Activated CD4-positive, alpha-beta T cell treated with anti-CD3 and anti-CD28 coated beads for 36 hours (primary cell): ENCODE data around the gene PTEN. TPM values are rescaled to one million over a fixed set of nuclear protein-coding genes. Genes with fewer than 3 reads are reported as not detected.
"Not testable (repeated sequence)": the region's sequence is repeated elsewhere in the genome, so short reads cannot be mapped to it uniquely, and the experiment has no call there.

Experiments used
- ATAC-seq: fragments of 200-7000 bp; cut with Tn5 transposase; one replicate; pipeline ENCODE4 v1.10.0; 2021; ENCODE audit warnings: mild to moderate bottlenecking, moderate library complexity
- CTCF ChIA-PET: fragments of 350-600 bp; sonication (Branson Sonifier 250); formaldehyde crosslinking; loops from one replicate; lab custom pipeline; 2021; ENCODE audit warnings: antibody characterized with exemption; lab: Charles Lee
- POLR2A ChIA-PET: fragments of 350-600 bp; sonication (Branson Sonifier 250); formaldehyde crosslinking; loops from one replicate; lab custom pipeline; 2021; ENCODE audit warnings: antibody characterized with exemption, inconsistent platforms; lab: Charles Lee
- DNase-seq: peaks from one replicate; pipeline ENCODE4 v3.0.0-alpha.2; 2020
- H3K27ac Mint-ChIP-seq: one replicate; pipeline ENCODE4 v1.8.0; 2021; ENCODE audit warnings: mixed read lengths
- H3K27me3 Mint-ChIP-seq: one replicate; pipeline ENCODE4 v1.8.0; 2021; ENCODE audit warnings: mixed read lengths
- H3K36me3 Mint-ChIP-seq: one replicate; pipeline ENCODE4 v1.8.0; 2021; ENCODE audit warnings: low read depth, mixed read lengths
- H3K4me1 Mint-ChIP-seq: one replicate; pipeline ENCODE4 v1.8.0; 2021; ENCODE audit warnings: mixed read lengths
- H3K4me3 Mint-ChIP-seq: one replicate; pipeline ENCODE4 v1.8.0; 2021; ENCODE audit warnings: mild to moderate bottlenecking, moderate library complexity, mixed read lengths
- H3K9me3 Mint-ChIP-seq: one replicate; pipeline ENCODE4 v1.8.0; 2021; ENCODE audit warnings: low read depth, mixed read lengths
- intact Hi-C, 2 experiments: fragments of 100-400 bp; cut with DNase I in 1 of 2; cut with micrococcal nuclease in 1 of 2; formaldehyde crosslinking; loops; one replicate each; pipeline versions ENCODE4 v1.14.2 to v1.15.1; 2022 to 2024; cut with DNase I, micrococcal nuclease
- total RNA-seq, 2 experiments: library from RNA; stranded (reverse); gene quantifications; one replicate each; pipeline ENCODE4 v1.2.3, GENCODE V29; 2021

The PTEN gene
- total RNA-seq, 2 experiments from 2014 or later = 38.1 to 42.1 TPM

GRCh38 chr10:87829051-87829450 lies 34.4 kb upstream of the PTEN start:
- H3K9me3 Mint-ChIP-seq, H3K27ac Mint-ChIP-seq, DNase-seq, ATAC-seq, H3K27me3 Mint-ChIP-seq, H3K36me3 Mint-ChIP-seq, H3K4me3 Mint-ChIP-seq, intact Hi-C loops: not testable (repeated sequence)
- H3K4me1 Mint-ChIP-seq = peaks cover 42% of the 10 kb centered on the region
- ChIA-PET CTCF (interaction anchor here (1.1 to 4.8 kb wide), 2 partner anchors 10 to 53 kb away, joined by 3 to 27 read pairs; partner anchors contain the start of gene ATAD1), POLR2A (interaction anchor here (0.6 to 1.8 kb wide), 3 partner anchors 10 to 443 kb away, joined by 3 to 9 read pairs (median 3); partner anchors contain the start of gene ATAD1)

GRCh38 chr10:87829986-87830729 lies 33.3 kb upstream of the PTEN start:
- intact Hi-C loops = loop anchor here in 1 of 2 experiments (1.0 kb wide), 1 partner anchor 261 kb away; no protein-coding TSS in a partner anchor

GRCh38 chr10:87836098-87836497 lies 27.3 kb upstream of the PTEN start:
- ChIA-PET CTCF (no interaction called here), POLR2A (no interaction called here)
- no peak for ATAC-seq
- Mint-ChIP-seq H3K36me3 (peaks cover 2% of the 10 kb centered on the region), H3K4me1 (peaks cover 4% of the 10 kb centered on the region), H3K27ac (no peak overlapping the region), H3K27me3 (peaks cover 2% of the 10 kb centered on the region), H3K4me3 (no peak overlapping the region), H3K9me3 (peaks cover 2% of the 10 kb centered on the region)
- intact Hi-C loops = no loop called here
- no peak for DNase-seq

More at GRCh38 chr10:87829986-87830729, 33.3 kb upstream of the PTEN start:
- H3K27ac Mint-ChIP-seq = no peak overlapping the region
- peak; percentile 93 for ATAC-seq
- no peak overlapping the region for H3K4me3 Mint-ChIP-seq
- ChIA-PET CTCF (interaction anchor here (0.9 to 4.8 kb wide), 2 partner anchors 11 to 28 kb away, joined by 4 to 27 read pairs; partner anchors contain the start of gene ATAD1), POLR2A (interaction anchor here (1.8 kb wide), 1 partner anchor 11 kb away, joined by 9 read pairs; the partner anchor contains the start of gene ATAD1)
- H3K27me3 Mint-ChIP-seq = no peaks in the 10 kb centered on the region
- H3K9me3 Mint-ChIP-seq = no peaks in the 10 kb centered on the region
- no peak for DNase-seq
- H3K4me1 Mint-ChIP-seq = peaks cover 42% of the 10 kb centered on the region
- H3K36me3 Mint-ChIP-seq = peaks cover 2% of the 10 kb centered on the region

GRCh38 chr10:87837445-87837844 lies 26.0 kb upstream of the PTEN start:
- H3K36me3 Mint-ChIP-seq = peaks cover 2% of the 10 kb centered on the region
- POLR2A ChIA-PET = no interaction called here
- CTCF ChIA-PET = interaction anchor here (0.6 kb wide), 1 partner anchor 10 kb away, joined by 4 read pairs; no protein-coding TSS in a partner anchor

DNA sequence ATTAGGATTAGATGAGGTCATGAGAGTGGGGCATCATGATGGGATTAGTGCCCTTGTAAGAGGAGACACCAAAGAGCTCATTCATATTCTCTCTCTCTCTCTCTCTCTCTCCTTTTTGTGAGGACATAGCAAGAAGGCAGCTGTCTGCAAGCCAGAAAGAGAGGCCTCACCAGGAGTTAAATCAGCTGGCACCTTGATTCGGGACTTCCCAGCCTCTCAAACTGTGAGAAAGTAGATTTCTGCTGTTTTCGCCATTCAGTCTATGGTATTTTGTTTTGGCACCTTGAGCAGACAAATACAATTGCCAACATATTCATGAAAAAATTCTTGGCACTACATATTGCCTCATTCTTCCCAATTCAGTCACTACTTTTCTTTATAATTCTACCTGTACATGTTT lies 24.8 kb upstream of the PTEN start:
- CTCF ChIA-PET = interaction anchor here (1.1 kb wide), 1 partner anchor 230 kb away, joined by 3 read pairs; no protein-coding TSS in a partner anchor
- Mint-ChIP-seq H3K27me3 (peaks cover 2% of the 10 kb centered on the region), H3K4me1 (peaks cover 3% of the 10 kb centered on the region)

More at GRCh38 chr10:87837445-87837844, 26.0 kb upstream of the PTEN start:
- Mint-ChIP-seq H3K27me3 (peaks cover 2% of the 10 kb centered on the region), H3K4me1 (peaks cover 3% of the 10 kb centered on the region), H3K9me3 (peaks cover 2% of the 10 kb centered on the region), H3K27ac (no peak overlapping the region), H3K4me3 (no peak overlapping the region)
- DNase-seq = no peak
- no peak for ATAC-seq
- intact Hi-C loops = no loop called here

GRCh38 chr10:87841186-87841585 lies 22.2 kb upstream of the PTEN start:
- peaks cover 2% of the 10 kb centered on the region for H3K27me3 Mint-ChIP-seq
- ChIA-PET CTCF (interaction anchor here (0.9 kb wide), 1 partner anchor 8 kb away, joined by 3 read pairs; no protein-coding TSS in a partner anchor), POLR2A (no interaction called here)
- intact Hi-C loops = no loop called here
- no peak overlapping the region for H3K27ac Mint-ChIP-seq
- peaks cover 3% of the 10 kb centered on the region for H3K4me1 Mint-ChIP-seq
- peaks cover 2% of the 10 kb centered on the region for H3K9me3 Mint-ChIP-seq
- no peak overlapping the region for H3K4me3 Mint-ChIP-seq
- DNase-seq (no peak), ATAC-seq (no peak)
- peaks cover 2% of the 10 kb centered on the region for H3K36me3 Mint-ChIP-seq

More for the DNA sequence above, 24.8 kb upstream of the PTEN start:
- DNase-seq = no peak
- Mint-ChIP-seq H3K36me3 (peaks cover 2% of the 10 kb centered on the region), H3K4me3 (no peak overlapping the region), H3K27ac (no peak overlapping the region), H3K9me3 (peaks cover 2% of the 10 kb centered on the region)
- POLR2A ChIA-PET = no interaction called here
- intact Hi-C loops = no loop called here
- no peak for ATAC-seq

- Mint-ChIP-seq H3K9me3 (no peaks in the 10 kb centered on the region), H3K27ac (no peak overlapping the region), H3K4me3 (no peak overlapping the region), H3K4me1 (peaks cover 3% of the 10 kb centered on the region), H3K36me3 (no peaks in the 10 kb centered on the region), H3K27me3 (no peaks in the 10 kb centered on the region)
- CTCF ChIA-PET = interaction anchor here (0.9 to 1.2 kb wide), 2 partner anchors 9 to 148 kb away, joined by 3 read pairs; no protein-coding TSS in a partner anchor
- POLR2A ChIA-PET = no interaction called here
- intact Hi-C loops = no loop called here
- DNase-seq = no peak
- peak; percentile 39 for ATAC-seq
Observed at GRCh38 chr10:87842220-87842641, 21.2 kb upstream of the PTEN start.

DNA sequence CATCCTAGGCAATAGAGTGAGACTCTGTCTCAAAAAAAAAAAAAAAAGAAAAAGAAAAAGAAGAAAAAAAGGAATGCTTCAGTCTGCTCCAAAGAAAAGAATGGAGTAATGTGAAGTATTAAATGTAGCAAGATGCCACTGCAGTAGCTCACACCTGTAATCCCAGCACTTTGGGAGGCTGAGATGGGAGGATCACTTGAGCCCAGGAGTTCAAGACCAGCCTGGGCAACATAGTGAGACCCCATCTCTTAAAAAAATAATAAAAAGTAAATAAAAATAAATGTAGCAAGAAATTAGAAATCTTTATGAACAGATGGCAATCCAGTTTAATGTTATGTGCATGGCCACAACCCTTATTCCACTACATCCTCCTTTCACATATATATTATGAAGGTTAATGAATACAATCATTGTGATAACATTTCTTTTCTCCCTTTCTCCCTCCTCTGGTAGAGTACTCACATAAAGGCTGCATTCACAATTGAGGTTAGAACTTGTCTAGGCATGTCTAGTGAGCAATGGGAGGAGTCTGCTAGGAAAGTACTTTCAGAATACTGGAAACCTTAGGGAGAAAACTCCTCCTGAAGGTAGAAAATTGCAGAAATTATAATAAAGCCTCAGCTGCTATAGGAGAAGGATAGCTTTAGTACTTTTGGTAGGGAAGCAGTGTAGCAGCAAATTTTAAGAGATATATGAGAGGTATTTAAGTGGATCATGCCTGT lies 20.5 kb upstream of the PTEN start:
- H3K36me3 Mint-ChIP-seq = no peaks in the 10 kb centered on the region
- H3K27me3 Mint-ChIP-seq = no peaks in the 10 kb centered on the region
- peaks cover 3% of the 10 kb centered on the region for H3K4me1 Mint-ChIP-seq
- POLR2A ChIA-PET = no interaction called here
- DNase-seq (no peak), ATAC-seq (no peak)
- CTCF ChIA-PET = interaction anchor here (1.2 kb wide), 1 partner anchor 147 kb away, joined by 3 read pairs; no protein-coding TSS in a partner anchor
- H3K4me3 Mint-ChIP-seq = no peak overlapping the region
- intact Hi-C loops = no loop called here
- H3K27ac Mint-ChIP-seq = no peak overlapping the region
- no peaks in the 10 kb centered on the region for H3K9me3 Mint-ChIP-seq

DNA sequence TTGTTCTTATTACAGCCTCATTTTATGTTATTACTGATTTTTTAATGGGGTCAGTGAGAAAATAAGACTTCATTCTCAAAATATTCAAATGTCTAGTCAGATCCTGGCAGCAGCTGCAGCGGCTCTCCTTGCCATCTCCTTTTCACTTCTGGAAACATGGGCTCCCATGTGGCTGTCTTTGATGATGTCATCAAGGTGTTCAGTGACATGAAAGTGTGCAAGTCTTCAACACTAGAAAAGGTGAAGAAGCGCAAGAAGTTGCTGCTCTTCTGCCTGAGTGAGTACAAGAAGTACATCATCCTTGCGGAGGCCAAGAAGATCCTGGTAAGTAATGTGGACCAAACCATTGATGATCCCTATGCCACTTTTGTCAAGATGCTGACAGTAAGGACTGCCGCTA lies 19.7 kb upstream of the PTEN start:
- H3K9me3 Mint-ChIP-seq = no peaks in the 10 kb centered on the region
- no peak overlapping the region for H3K27ac Mint-ChIP-seq
- H3K4me1 Mint-ChIP-seq = peaks cover 3% of the 10 kb centered on the region
- DNase-seq (no peak), ATAC-seq (no peak)
- intact Hi-C loops = no loop called here
- no peaks in the 10 kb centered on the region for H3K36me3 Mint-ChIP-seq
- no peak overlapping the region for H3K4me3 Mint-ChIP-seq
- CTCF ChIA-PET = no interaction called here
- H3K27me3 Mint-ChIP-seq = no peaks in the 10 kb centered on the region
- POLR2A ChIA-PET = no interaction called here

DNA sequence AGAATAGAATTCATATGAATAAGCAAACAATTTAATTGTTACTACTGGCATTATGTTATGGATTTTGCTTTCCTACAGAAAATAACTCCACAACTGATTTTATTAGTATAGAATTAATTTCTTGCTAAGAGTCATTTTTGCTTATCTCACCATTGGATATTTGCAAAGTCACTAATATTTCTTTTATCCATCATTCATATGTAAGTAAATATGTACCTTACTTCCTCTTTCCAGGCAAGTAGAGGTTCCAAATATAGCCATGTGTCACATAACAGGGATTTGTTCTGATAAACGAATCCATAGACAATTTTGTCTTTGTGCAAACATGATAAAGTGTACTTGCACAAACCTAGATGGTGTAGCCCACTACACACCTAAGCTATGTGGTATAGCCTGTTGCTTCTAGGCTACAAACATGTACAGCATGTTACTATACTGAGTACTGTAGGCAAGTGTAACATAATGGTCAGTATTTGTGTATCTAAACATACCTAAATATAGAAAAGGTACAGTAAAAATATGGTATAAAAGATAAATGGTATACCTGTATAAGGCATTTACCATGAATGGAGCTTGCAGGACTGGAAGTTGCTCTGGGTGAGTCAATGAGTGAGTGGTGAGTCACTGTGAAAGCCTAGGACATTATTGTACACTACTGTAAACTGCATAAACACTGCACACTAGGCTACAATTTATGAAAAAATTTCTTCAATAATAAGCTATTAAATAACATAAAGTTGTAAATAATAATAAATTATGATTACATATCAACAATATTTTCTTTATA lies 18.4 kb upstream of the PTEN start:
- Mint-ChIP-seq H3K4me3 (no peak overlapping the region), H3K27ac (no peak overlapping the region), H3K4me1 (peaks cover 3% of the 10 kb centered on the region), H3K36me3 (no peaks in the 10 kb centered on the region), H3K9me3 (no peaks in the 10 kb centered on the region), H3K27me3 (peaks cover under 1% of the 10 kb centered on the region)
- ChIA-PET POLR2A (no interaction called here), CTCF (interaction anchor here (0.7 to 1.4 kb wide), 3 partner anchors 11 to 545 kb away, joined by 3 to 4 read pairs (median 4); no protein-coding TSS in a partner anchor)
- DNase-seq (peak; percentile 18), ATAC-seq (peak; percentile 51)
- intact Hi-C loops = no loop called here
